H4 (cell line): ENCODE data around the gene SLC15A3. TPM values are rescaled to one million over a fixed set of nuclear protein-coding genes. Genes with fewer than 3 reads are reported as not detected.

ENCODE experiments used
- DNase-seq: peaks from one replicate; pipeline ENCODE4 v3.0.0-alpha.2; 2015; ENCODE audit warnings: low spot score
- total RNA-seq: library from RNA; depleted of rRNA; stranded (reverse); fragments of >200 nt; shearing (Covaris generic); gene quantifications from 2 replicates; pipeline ENCODE4 v1.2.3, GENCODE V29; 2014

The SLC15A3 gene
- total RNA-seq, 1 experiment from 2014 or later = 5.8 TPM

- DNase-seq = no peak
Observed at GRCh38 chr11:60930394-60930793, 21.6 kb downstream of the SLC15A3 start.

GRCh38 chr11:60929764-60930163 lies 22.2 kb downstream of the SLC15A3 start:
- no peak for DNase-seq

GRCh38 chr11:60928563-60929001 lies 23.4 kb downstream of the SLC15A3 start:
- DNase-seq = no peak

- DNase-seq = no peak
Observed at GRCh38 chr11:60927600-60927999, 24.4 kb downstream of the SLC15A3 start.

- no peak for DNase-seq
Observed at GRCh38 chr11:60927061-60927592, 24.8 kb downstream of the SLC15A3 start.

- DNase-seq = no peak
Observed at GRCh38 chr11:60926500-60926899, 25.5 kb downstream of the SLC15A3 start.

- DNase-seq = no peak
Observed at GRCh38 chr11:60925868-60926267, 26.1 kb downstream of the SLC15A3 start.

- DNase-seq = no peak
Observed at GRCh38 chr11:60924906-60925853, 26.8 kb downstream of the SLC15A3 start.

- peak; percentile 69 for DNase-seq
Observed at GRCh38 chr11:60924110-60924905, 27.7 kb downstream of the SLC15A3 start, which contains the start of gene TMEM132A. TMEM132A (plus strand) TSS chr11:60924460; CDS start chr11:60924634, 174 bp downstream.

GRCh38 chr11:60923800-60924109 lies 28.2 kb downstream of the SLC15A3 start:
- no peak for DNase-seq

GRCh38 chr11:60923326-60923725 lies 28.6 kb downstream of the SLC15A3 start:
- no peak for DNase-seq

GRCh38 chr11:60922906-60923305 lies 29.1 kb downstream of the SLC15A3 start:
- no peak for DNase-seq

GRCh38 chr11:60921777-60922335 lies 30.1 kb downstream of the SLC15A3 start:
- DNase-seq = no peak

- DNase-seq = no peak
Observed at GRCh38 chr11:60921259-60921658, 30.7 kb downstream of the SLC15A3 start.

- no peak for DNase-seq
Observed at GRCh38 chr11:60919956-60920355, 32.0 kb downstream of the SLC15A3 start.

GRCh38 chr11:60919320-60919719 lies 32.7 kb downstream of the SLC15A3 start:
- no peak for DNase-seq

GRCh38 chr11:60918939-60919265 lies 33.1 kb downstream of the SLC15A3 start:
- no peak for DNase-seq

GRCh38 chr11:60918251-60918938 lies 33.6 kb downstream of the SLC15A3 start:
- no peak for DNase-seq

GRCh38 chr11:60917267-60917666 lies 34.7 kb downstream of the SLC15A3 start:
- DNase-seq = no peak

GRCh38 chr11:60916669-60917206 lies 35.2 kb downstream of the SLC15A3 start:
- DNase-seq = no peak

GRCh38 chr11:60915248-60915914 lies 36.6 kb downstream of the SLC15A3 start:
- peak; percentile 70 for DNase-seq
